AG04450 (cell line): ENCODE data around the gene SPX. TPM values are rescaled to one million over a fixed set of nuclear protein-coding genes. Genes with fewer than 3 reads are reported as not detected.

Experiments
- CTCF ChIA-PET: fragments of 300-600, 350-600 bp; formaldehyde crosslinking; extraction: SDS; loops from one replicate; lab custom pipeline; 2022; ENCODE audit warnings: antibody characterized with exemption, inconsistent platforms; lab: Charles Lee
- POLR2A ChIA-PET: fragments of 350-600 bp; formaldehyde crosslinking; extraction: SDS; loops from one replicate; lab custom pipeline; 2021; ENCODE audit warnings: antibody characterized with exemption, inconsistent platforms; lab: Yijun Ruan, JAX
- DNase-seq: peaks from one replicate; pipeline ENCODE4 v3.0.0-alpha.2; 2011; ENCODE audit warnings: low read depth, low spot score
- H3K27ac ChIP-seq: one replicate; pipeline ENCODE4 v1.5.1; 2012; ENCODE audit warnings: low read depth, low read length, control low read depth
- H3K27me3 ChIP-seq: one replicate; pipeline ENCODE4 v1.6.0; 2012; ENCODE audit warnings: low read length; ENCODE audit not compliant: control insufficient read depth, insufficient read depth
- H3K4me3 ChIP-seq: 2 replicates; pipeline ENCODE4 v1.5.1; 2011; ENCODE audit warnings: mild to moderate bottlenecking, low read depth, low read length, control low read depth
- H3K9me3 ChIP-seq: 2 replicates; pipeline ENCODE4 v1.5.1; 2012; ENCODE audit warnings: low read length; ENCODE audit not compliant: control insufficient read depth, insufficient read depth
- CTCF ChIP-seq: IDR thresholded peaks from 2 replicates; pipeline ENCODE4 v1.5.1; 2011; ENCODE audit warnings: low read depth, low read length, control low read depth, inconsistent platforms
- polyA plus RNA-seq: library from polyadenylated mRNA; depleted of rRNA; stranded (reverse); fragments of >200 nt; gene quantifications from 2 replicates; pipeline ENCODE4 v1.2.3, GENCODE V29; 2011

The SPX gene
- polyA plus RNA-seq, 1 experiment: 0.14 TPM

- H3K9me3 ChIP-seq: no peaks in the 10 kb centered on the region
- H3K27ac ChIP-seq: no peak overlapping the region
- CTCF ChIA-PET: no interaction called here
- POLR2A ChIA-PET: interaction anchor here (1.0 kb wide), 1 partner anchor 106 kb away, joined by 4 read pairs; the partner anchor contains the start of gene LDHB
- no peak for TF ChIP-seq CTCF
- no peaks in the 10 kb centered on the region for H3K27me3 ChIP-seq
- DNase-seq: no peak
- H3K4me3 ChIP-seq: no peak overlapping the region
Observed at GRCh38 chr12:21551841-21552465, 25.9 kb downstream of the SPX start.

- DNase-seq: no peak
- Histone ChIP-seq H3K27me3 (no peaks in the 10 kb centered on the region), H3K4me3 (no peak overlapping the region), H3K9me3 (no peaks in the 10 kb centered on the region), H3K27ac (no peak overlapping the region)
- ChIA-PET CTCF (interaction anchor here (0.6 kb wide), 2 partner anchors 14 to 145 kb away, joined by 3 to 4 read pairs; no protein-coding TSS in a partner anchor), POLR2A (interaction anchor here (1.0 kb wide), 1 partner anchor 105 kb away, joined by 4 read pairs; the partner anchor contains the start of gene LDHB)
- TF ChIP-seq CTCF: no peak
Observed at GRCh38 chr12:21552635-21553328, 26.7 kb downstream of the SPX start.

GRCh38 chr12:21553329-21553675 is 27.2 kb downstream of the SPX start:
- TF ChIP-seq CTCF: no peak
- DNase-seq: no peak
- no peak overlapping the region for H3K27ac ChIP-seq
- H3K4me3 ChIP-seq: no peak overlapping the region
- CTCF ChIA-PET: interaction anchor here (0.6 kb wide), 2 partner anchors 14 to 145 kb away, joined by 3 to 4 read pairs; no protein-coding TSS in a partner anchor
- POLR2A ChIA-PET: no interaction called here
- no peaks in the 10 kb centered on the region for H3K27me3 ChIP-seq
- no peaks in the 10 kb centered on the region for H3K9me3 ChIP-seq

GRCh38 chr12:21558100-21558679 is 32.1 kb downstream of the SPX start:
- no peak for TF ChIP-seq CTCF
- POLR2A ChIA-PET: no interaction called here
- CTCF ChIA-PET: interaction anchor here (0.6 kb wide), 1 partner anchor 264 kb away, joined by 5 read pairs; no protein-coding TSS in a partner anchor
- no peaks in the 10 kb centered on the region for H3K9me3 ChIP-seq
- no peak overlapping the region for H3K27ac ChIP-seq
- no peaks in the 10 kb centered on the region for H3K27me3 ChIP-seq
- DNase-seq: no peak
- no peak overlapping the region for H3K4me3 ChIP-seq
